Astrocyte (in vitro differentiated cells and primary cell): ENCODE measurements around the gene PLEKHA1. TPM values are rescaled to one million over a fixed set of nuclear protein-coding genes. Genes with fewer than 3 reads are reported as not detected.
A peak's percentile ranks its signal among the peaks of the same experiment; 100 is the strongest.

ENCODE experiments used
- DNase-seq: peaks from one replicate; pipeline ENCODE4 v3.0.0-alpha.2; 2010; ENCODE audit warnings: low read depth
- FAIRE-seq: peaks from 2 replicates; lab custom pipeline; 2011; peaks lifted over from hg19 to GRCh38; lab: Jason Lieb, UNC
- H2AFZ ChIP-seq: 2 replicates; pipeline ENCODE4 v1.6.0; 2012; ENCODE audit warnings: low read depth, low read length, inconsistent platforms
- H3K27ac ChIP-seq: 2 replicates; pipeline ENCODE4 v1.5.1; 2011; ENCODE audit warnings: low read depth, low read length, inconsistent platforms
- H3K27me3 ChIP-seq: 2 replicates; pipeline ENCODE4 v1.6.0; 2011; ENCODE audit warnings: low read length, inconsistent platforms; ENCODE audit not compliant: insufficient read depth
- H3K36me3 ChIP-seq: 2 replicates; pipeline ENCODE4 v1.5.1; 2011; ENCODE audit warnings: low read length, inconsistent platforms; ENCODE audit not compliant: insufficient read depth
- H3K4me1 ChIP-seq: 2 replicates; pipeline ENCODE4 v1.5.1; 2011; ENCODE audit warnings: low read length, inconsistent platforms; ENCODE audit not compliant: insufficient read depth
- H3K4me2 ChIP-seq: 2 replicates; pipeline ENCODE4 v1.6.0; 2012; ENCODE audit warnings: low read length, inconsistent platforms
- H3K4me3 ChIP-seq: 2 replicates; pipeline ENCODE4 v1.5.1; 2011; ENCODE audit warnings: low read depth, mild to moderate bottlenecking, low read length, inconsistent platforms; ENCODE audit not compliant: insufficient read depth
- H3K79me2 ChIP-seq: 2 replicates; pipeline ENCODE4 v1.6.0; 2012; ENCODE audit warnings: mild to moderate bottlenecking, low read length, inconsistent platforms; ENCODE audit not compliant: insufficient read depth
- H3K9ac ChIP-seq: 2 replicates; pipeline ENCODE4 v1.6.0; 2012; ENCODE audit warnings: mild to moderate bottlenecking, low read length, inconsistent platforms
- H3K9me3 ChIP-seq: 2 replicates; pipeline ENCODE4 v1.5.1; 2012; ENCODE audit warnings: low read depth, mild to moderate bottlenecking, low read length, inconsistent platforms; ENCODE audit not compliant: insufficient read depth
- H4K20me1 ChIP-seq: 2 replicates; pipeline ENCODE4 v1.6.0; 2012; ENCODE audit warnings: low read length, inconsistent platforms; ENCODE audit not compliant: insufficient read depth
- H3K27ac Mint-ChIP-seq: one replicate; pipeline ENCODE4 v1.8.0; 2021; ENCODE audit warnings: mild to moderate bottlenecking, mixed read lengths; ENCODE audit not compliant: unreplicated experiment
- H3K27me3 Mint-ChIP-seq: one replicate; pipeline ENCODE4 v1.8.0; 2021; ENCODE audit warnings: low read depth, mixed read lengths; ENCODE audit not compliant: unreplicated experiment
- H3K36me3 Mint-ChIP-seq: one replicate; pipeline ENCODE4 v1.8.0; 2021; ENCODE audit warnings: low read depth, mixed read lengths; ENCODE audit not compliant: unreplicated experiment
- H3K4me1 Mint-ChIP-seq: one replicate; pipeline ENCODE4 v1.8.0; 2021; ENCODE audit warnings: low read depth, mixed read lengths; ENCODE audit not compliant: unreplicated experiment
- H3K4me3 Mint-ChIP-seq: one replicate; pipeline ENCODE4 v1.8.0; 2021; ENCODE audit warnings: mild to moderate bottlenecking, moderate library complexity, mixed read lengths; ENCODE audit not compliant: unreplicated experiment
- H3K9me3 Mint-ChIP-seq: one replicate; pipeline ENCODE4 v1.8.0; 2021; ENCODE audit warnings: mild to moderate bottlenecking, mixed read lengths; ENCODE audit not compliant: unreplicated experiment
- EZH2 ChIP-seq: IDR thresholded peaks from 2 replicates; pipeline ENCODE4 v1.6.1; 2012; ENCODE audit warnings: mild to moderate bottlenecking, low read length, inconsistent platforms; ENCODE audit not compliant: insufficient read depth
- total RNA-seq: library from RNA; stranded (reverse); gene quantifications from 2 replicates; pipeline ENCODE4 v1.2.1, GENCODE V29; 2021
- TF ChIP-seq, protein P1 (sequence below): IDR thresholded peaks from 2 replicates; pipeline ENCODE4 v1.5.1; 2011; ENCODE audit warnings: low read depth, mild to moderate bottlenecking, inconsistent platforms, low read length, moderate library complexity; ENCODE audit not compliant: insufficient read depth

PLEKHA1 gene
- total RNA-seq, 1 donor from 2014 or later: 31.7 TPM

DNA sequence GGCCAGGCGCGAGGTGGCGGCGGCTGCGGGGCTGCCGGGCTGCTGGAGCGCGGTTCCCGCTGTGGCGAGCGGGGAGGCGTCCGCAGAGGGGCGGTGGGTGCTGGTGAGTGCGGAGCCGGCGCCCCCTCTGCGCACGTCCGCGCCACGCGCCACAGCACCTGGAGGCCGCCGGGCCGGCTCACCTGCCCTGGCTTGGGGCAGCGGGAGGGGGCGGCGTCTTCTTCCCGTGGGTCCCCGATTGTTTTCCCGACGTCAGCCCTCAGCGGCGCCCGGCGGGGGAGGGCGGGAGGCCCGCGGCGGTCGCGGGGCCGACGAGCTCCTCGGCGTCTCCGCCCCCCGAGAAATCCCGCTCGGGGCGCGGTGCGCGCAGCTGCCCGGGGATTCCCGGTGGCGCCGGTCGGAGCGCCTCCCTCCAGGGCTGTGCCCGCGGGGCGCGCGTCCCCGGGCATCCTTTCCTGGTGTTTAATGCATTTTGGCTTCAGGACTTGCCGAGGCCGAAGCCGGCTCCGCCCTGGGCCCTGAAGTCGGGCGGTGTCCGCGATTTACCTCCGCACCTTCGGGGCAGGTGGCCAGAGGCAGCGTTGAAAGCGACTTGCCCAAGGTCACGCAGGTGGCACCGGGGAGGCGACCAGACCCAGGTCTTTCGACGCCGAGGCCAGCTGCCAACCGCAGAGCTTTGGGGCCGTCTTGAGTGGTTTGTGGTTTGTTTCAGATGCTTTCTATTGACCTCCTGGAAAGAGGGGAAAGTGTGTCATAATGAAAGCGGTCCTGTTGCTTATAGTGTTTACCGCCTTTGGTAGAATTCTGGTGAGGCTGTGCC lies 561 bp downstream of the PLEKHA1 start:
- Mint-ChIP-seq H3K9me3 (no peaks in the 10 kb centered on the region), H3K4me3 (peak overlapping the region; percentile 94), H3K27ac (peak overlapping the region; percentile 89), H3K27me3 (no peaks in the 10 kb centered on the region), H3K4me1 (peaks cover 18% of the 10 kb centered on the region), H3K36me3 (peaks cover 7% of the 10 kb centered on the region)
- no peaks in the 10 kb centered on the region for H3K9me3 ChIP-seq
- peaks cover 37% of the 10 kb centered on the region for H3K79me2 ChIP-seq
- H4K20me1 ChIP-seq: peaks cover 29% of the 10 kb centered on the region
- peak overlapping the region; percentile 87 for H3K4me3 ChIP-seq
- H3K36me3 ChIP-seq: no peaks in the 10 kb centered on the region
- peak overlapping the region; percentile 97 for H3K4me2 ChIP-seq
- DNase-seq: peak; percentile 64
- H3K27me3 ChIP-seq: no peaks in the 10 kb centered on the region
- H3K27ac ChIP-seq: peak overlapping the region; percentile 72
- H2AFZ ChIP-seq: peak overlapping the region; percentile 76
- peak overlapping the region; percentile 85 for H3K9ac ChIP-seq
- FAIRE-seq: no peak
- no peak for TF ChIP-seq EZH2
- TF ChIP-seq, protein P1, sequence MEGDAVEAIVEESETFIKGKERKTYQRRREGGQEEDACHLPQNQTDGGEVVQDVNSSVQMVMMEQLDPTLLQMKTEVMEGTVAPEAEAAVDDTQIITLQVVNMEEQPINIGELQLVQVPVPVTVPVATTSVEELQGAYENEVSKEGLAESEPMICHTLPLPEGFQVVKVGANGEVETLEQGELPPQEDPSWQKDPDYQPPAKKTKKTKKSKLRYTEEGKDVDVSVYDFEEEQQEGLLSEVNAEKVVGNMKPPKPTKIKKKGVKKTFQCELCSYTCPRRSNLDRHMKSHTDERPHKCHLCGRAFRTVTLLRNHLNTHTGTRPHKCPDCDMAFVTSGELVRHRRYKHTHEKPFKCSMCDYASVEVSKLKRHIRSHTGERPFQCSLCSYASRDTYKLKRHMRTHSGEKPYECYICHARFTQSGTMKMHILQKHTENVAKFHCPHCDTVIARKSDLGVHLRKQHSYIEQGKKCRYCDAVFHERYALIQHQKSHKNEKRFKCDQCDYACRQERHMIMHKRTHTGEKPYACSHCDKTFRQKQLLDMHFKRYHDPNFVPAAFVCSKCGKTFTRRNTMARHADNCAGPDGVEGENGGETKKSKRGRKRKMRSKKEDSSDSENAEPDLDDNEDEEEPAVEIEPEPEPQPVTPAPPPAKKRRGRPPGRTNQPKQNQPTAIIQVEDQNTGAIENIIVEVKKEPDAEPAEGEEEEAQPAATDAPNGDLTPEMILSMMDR: no peak
- peaks cover 19% of the 10 kb centered on the region for H3K4me1 ChIP-seq

DNA sequence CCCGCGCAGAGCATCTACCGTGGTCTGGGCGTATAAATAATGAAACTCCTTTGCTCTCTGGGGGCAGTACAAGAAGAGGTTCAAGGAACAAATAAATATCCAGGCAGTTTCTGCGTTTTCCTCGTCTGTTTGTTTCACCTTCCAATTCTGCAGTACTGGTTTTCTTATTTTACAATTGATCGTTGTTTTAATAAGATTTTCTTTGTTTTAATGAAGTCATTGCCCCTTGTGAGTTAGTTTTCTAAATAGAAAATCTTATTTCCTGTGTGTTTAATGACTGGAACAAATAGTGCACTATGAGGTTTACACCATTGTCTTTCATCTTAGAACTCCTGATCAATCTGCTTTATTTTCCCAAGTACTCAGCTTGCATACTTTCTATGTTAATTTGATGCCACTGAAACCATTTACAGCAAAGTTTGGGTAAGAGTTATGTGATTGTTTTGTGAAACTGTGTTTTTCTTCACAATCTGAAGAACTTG lies 1.2 kb downstream of the PLEKHA1 start:
- Histone ChIP-seq H3K79me2 (peaks cover 42% of the 10 kb centered on the region), H2AFZ (peak overlapping the region; percentile 76), H3K27ac (peak overlapping the region; percentile 72), H3K4me3 (peak overlapping the region; percentile 87), H3K27me3 (no peaks in the 10 kb centered on the region), H3K36me3 (no peaks in the 10 kb centered on the region), H3K9me3 (no peaks in the 10 kb centered on the region), H3K4me1 (peaks cover 19% of the 10 kb centered on the region), H3K9ac (peak overlapping the region; percentile 85), H4K20me1 (peaks cover 35% of the 10 kb centered on the region), H3K4me2 (peak overlapping the region; percentile 97)
- H3K4me1 Mint-ChIP-seq: peaks cover 18% of the 10 kb centered on the region
- H3K27ac Mint-ChIP-seq: peak overlapping the region; percentile 89
- no peaks in the 10 kb centered on the region for H3K9me3 Mint-ChIP-seq
- TF ChIP-seq, protein P1: no peak
- TF ChIP-seq EZH2: no peak
- no peaks in the 10 kb centered on the region for H3K27me3 Mint-ChIP-seq
- no peak for DNase-seq
- FAIRE-seq: no peak
- peaks cover 7% of the 10 kb centered on the region for H3K36me3 Mint-ChIP-seq
- H3K4me3 Mint-ChIP-seq: peak overlapping the region; percentile 94
